Testis (tissue), 3 donors: ENCODE results near the gene ISX. TPM values are rescaled to one million over a fixed set of nuclear protein-coding genes. Genes with fewer than 3 reads are reported as not detected.

Source experiments
- DNase-seq: peaks from one replicate; pipeline ENCODE4 v3.0.0-alpha.2; 2019
- H3K27ac ChIP-seq, 2 donors: fragments of 200-600 bp; sonication (generic); one replicate each; pipeline ENCODE4 v1.5.1; 2019
- H3K27me3 ChIP-seq: fragments of 200-600 bp; sonication (generic); one replicate; pipeline ENCODE4 v1.5.1; 2019
- H3K36me3 ChIP-seq: fragments of 200-600 bp; sonication (generic); one replicate; pipeline ENCODE4 v1.5.1; 2017; ENCODE audit warnings: low read depth; ENCODE audit errors: missing control alignments
- H3K4me1 ChIP-seq: fragments of 200-600 bp; sonication (generic); one replicate; pipeline ENCODE4 v1.5.1; 2019
- H3K4me3 ChIP-seq, 2 donors: fragments of 200-600 bp; sonication (generic); one replicate each; pipeline ENCODE4 v1.5.1; 2017 to 2019
- H3K9me3 ChIP-seq: fragments of 200-600 bp; sonication (generic); one replicate; pipeline ENCODE4 v1.5.1; 2017
- CTCF ChIP-seq, 3 experiments: fragments of 450-650 bp in 2 of 3; fragments of 200-600 bp in 1 of 3; sonication (generic) in 1 of 3; IDR thresholded peaks; one replicate each; pipeline ENCODE4 v1.5.1; 2016 to 2019; ENCODE audit warnings: antibody characterized with exemption in 3 of 3, mild to moderate bottlenecking in 2 of 3, moderate library complexity in 1 of 3
- POLR2A ChIP-seq: fragments of 450-650 bp; IDR thresholded peaks from one replicate; pipeline ENCODE4 v1.6.1; 2017; ENCODE audit warnings: antibody characterized with exemption, mild to moderate bottlenecking, moderate library complexity
- WGBS, 2 donors: methylation state at CpG; one replicate each; pipeline ENCODE4 v1.1.5; 2018; 5-methylcytosine and 5-hydroxymethylcytosine counted together
- intact Hi-C: fragments of 100-400 bp; cut with DNase I; formaldehyde crosslinking; loops from one replicate; pipeline ENCODE4 v1.15.1; 2023; ENCODE audit warnings: low total_unique reads
- polyA plus RNA-seq: library from polyadenylated mRNA; stranded (reverse); fragments of 350-450 nt; fragmentation: Illumina TruSeq; extraction: RNeasy Lipid Tissue Mini Kit (QIAGEN cat#74804); gene quantifications from one replicate; pipeline ENCODE4 v1.2.3, GENCODE V29; 2014; ENCODE audit warnings: low read depth, low replicate concordance; ENCODE audit not compliant: insufficient read depth
- total RNA-seq, 2 donors: library from RNA; depleted of rRNA; stranded (reverse); fragments of >200 nt; gene quantifications; one replicate each; pipeline ENCODE4 v1.2.3, GENCODE V29; 2016

The ISX gene
- total and polyA plus RNA-seq, 3 donors from 2014 or later = not detected

GRCh38 chr22:35069541-35069940, 3.6 kb downstream of the ISX start:
- intact Hi-C loops = no loop called here
- H3K27me3 ChIP-seq = no peaks in the 10 kb centered on the region
- WGBS, 2 donors = 80 to 86% methylated on average over 1 of the region's 1 CpG

DNA sequence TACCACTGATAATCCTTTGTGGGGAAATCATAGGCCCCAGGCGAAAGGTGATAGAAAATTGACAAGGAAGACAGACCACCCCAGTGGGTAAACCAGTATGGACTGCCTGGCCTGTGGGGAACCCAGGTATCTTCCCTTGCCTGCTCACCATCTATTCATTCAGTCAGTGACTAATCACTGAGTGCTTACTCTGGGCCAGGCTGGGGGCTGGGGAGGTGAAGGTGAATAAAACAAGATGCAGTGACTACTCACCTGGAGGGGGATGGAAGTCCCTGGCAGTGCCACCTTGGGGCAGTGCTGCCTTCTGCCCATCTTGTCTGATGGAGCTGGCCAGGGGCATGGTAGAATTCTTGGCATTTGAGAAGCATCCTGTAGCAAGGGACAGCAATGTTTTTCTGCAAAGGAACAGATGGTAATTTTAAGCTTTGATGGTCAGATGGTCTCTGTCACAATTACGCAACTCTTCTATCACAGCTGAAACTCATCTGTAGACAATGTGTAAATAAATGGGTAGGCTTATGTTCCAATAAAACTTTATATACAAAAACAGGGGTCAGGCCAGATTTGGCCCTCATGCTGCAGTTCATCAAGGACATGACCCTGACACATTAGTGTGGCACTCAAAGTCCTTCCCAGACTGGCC, 4.6 kb downstream of the ISX start:
- no peaks in the 10 kb centered on the region for H3K36me3 ChIP-seq
- no peaks in the 10 kb centered on the region for H3K27me3 ChIP-seq
- intact Hi-C loops = no loop called here
- WGBS, 2 donors = 65 to 74% methylated on average over 1 to 2 of the region's 2 CpGs
- no peak overlapping the region for H3K27ac ChIP-seq
- H3K4me3 ChIP-seq = no peak overlapping the region
- no peaks in the 10 kb centered on the region for H3K4me1 ChIP-seq
- H3K9me3 ChIP-seq = no peaks in the 10 kb centered on the region
- TF ChIP-seq POLR2A (no peak), CTCF (IDR thresholded peaks at IDR 0.05) (no peak)
- no peak for DNase-seq

More at GRCh38 chr22:35069541-35069940, 3.6 kb downstream of the ISX start:
- Histone ChIP-seq H3K36me3 (no peaks in the 10 kb centered on the region), H3K4me1 (no peaks in the 10 kb centered on the region), H3K9me3 (no peaks in the 10 kb centered on the region), H3K4me3 (no peak overlapping the region), H3K27ac (no peak overlapping the region)
- TF ChIP-seq POLR2A = no peak
- no peak for DNase-seq

DNA sequence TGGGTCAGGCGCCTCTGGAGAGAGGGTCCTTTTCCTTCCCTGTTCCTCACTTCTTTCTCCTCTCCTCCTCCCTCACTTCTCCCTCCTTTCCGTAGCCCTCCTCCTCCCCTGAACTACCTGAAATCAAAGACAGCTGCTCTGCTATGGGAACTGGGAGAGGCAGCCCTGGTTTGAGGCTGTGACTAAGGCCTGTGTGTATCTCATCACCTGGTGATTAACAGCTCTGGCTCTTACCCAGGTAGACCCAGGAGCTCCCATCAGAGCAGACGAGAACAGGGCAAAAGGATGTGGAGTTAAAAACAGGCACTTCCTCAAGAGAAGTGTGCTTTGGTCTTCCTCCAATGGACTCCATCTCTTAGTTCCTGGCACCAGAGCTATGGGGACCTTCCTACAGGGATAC, 5.8 kb downstream of the ISX start:
- Histone ChIP-seq H3K36me3 (no peaks in the 10 kb centered on the region), H3K9me3 (no peaks in the 10 kb centered on the region), H3K4me1 (no peaks in the 10 kb centered on the region), H3K27me3 (no peaks in the 10 kb centered on the region), H3K27ac (no peak overlapping the region), H3K4me3 (no peak overlapping the region)
- WGBS, 2 donors = 67 to 90% methylated on average over 3 of the region's 3 CpGs
- TF ChIP-seq CTCF (IDR thresholded peaks at IDR 0.05) (no peak), POLR2A (no peak)
- intact Hi-C loops = no loop called here
- no peak for DNase-seq

DNA sequence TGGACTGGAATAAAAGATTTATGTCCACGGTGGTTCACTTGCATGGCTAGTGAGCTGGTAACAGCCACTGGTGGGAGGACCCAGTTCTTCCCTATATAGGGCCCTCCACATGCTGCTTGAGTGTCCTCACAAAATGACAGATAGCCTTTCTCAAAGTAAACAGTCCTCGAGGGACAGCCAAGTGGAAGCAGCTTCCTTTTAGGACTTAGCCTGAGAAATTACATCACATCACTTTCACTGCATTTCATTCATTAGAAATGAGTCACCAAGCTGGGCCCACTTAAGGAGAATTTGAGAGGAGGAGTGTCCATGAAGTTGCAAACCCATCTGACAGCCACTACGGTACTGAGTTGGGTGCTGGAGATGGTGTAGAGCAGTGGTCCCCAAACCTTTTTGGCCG, 7.0 kb downstream of the ISX start:
- 73 to 74% methylated on average over 4 of the region's 4 CpGs for WGBS, 2 donors
- intact Hi-C loops = no loop called here
- Histone ChIP-seq H3K4me1 (no peaks in the 10 kb centered on the region), H3K36me3 (no peaks in the 10 kb centered on the region), H3K9me3 (no peaks in the 10 kb centered on the region), H3K27me3 (no peaks in the 10 kb centered on the region), H3K4me3 (no peak overlapping the region), H3K27ac (no peak overlapping the region)
- no peak for DNase-seq
- no peak for TF ChIP-seq CTCF (IDR thresholded peaks at IDR 0.05)
- TF ChIP-seq POLR2A = no peak

- Histone ChIP-seq H3K9me3 (no peaks in the 10 kb centered on the region), H3K4me1 (no peaks in the 10 kb centered on the region), H3K27me3 (no peaks in the 10 kb centered on the region), H3K4me3 (no peak overlapping the region), H3K27ac (no peak overlapping the region), H3K36me3 (no peaks in the 10 kb centered on the region)
- no peak for TF ChIP-seq CTCF (IDR thresholded peaks at IDR 0.05)
- TF ChIP-seq POLR2A = no peak
- 85% methylated on average over 4 of the region's 4 CpGs for WGBS, 2 donors
- DNase-seq = no peak
- intact Hi-C loops = no loop called here
Measured at GRCh38 chr22:35074583-35074982, 8.6 kb downstream of the ISX start.
